GM12874 (cell line): ENCODE results near the gene SFRP2.

ENCODE experiments used
- TF ChIP-seq, protein P1 (sequence below): IDR thresholded peaks from 2 replicates; pipeline ENCODE4 v1.5.1; 2011; ENCODE audit warnings: low read depth, mild to moderate bottlenecking, control low read depth, low read length, moderate library complexity; ENCODE audit not compliant: insufficient read depth

The SFRP2 gene

GRCh38 chr4:153825126-153825525 lies 36.2 kb upstream of the SFRP2 start:
- TF ChIP-seq, protein P1, sequence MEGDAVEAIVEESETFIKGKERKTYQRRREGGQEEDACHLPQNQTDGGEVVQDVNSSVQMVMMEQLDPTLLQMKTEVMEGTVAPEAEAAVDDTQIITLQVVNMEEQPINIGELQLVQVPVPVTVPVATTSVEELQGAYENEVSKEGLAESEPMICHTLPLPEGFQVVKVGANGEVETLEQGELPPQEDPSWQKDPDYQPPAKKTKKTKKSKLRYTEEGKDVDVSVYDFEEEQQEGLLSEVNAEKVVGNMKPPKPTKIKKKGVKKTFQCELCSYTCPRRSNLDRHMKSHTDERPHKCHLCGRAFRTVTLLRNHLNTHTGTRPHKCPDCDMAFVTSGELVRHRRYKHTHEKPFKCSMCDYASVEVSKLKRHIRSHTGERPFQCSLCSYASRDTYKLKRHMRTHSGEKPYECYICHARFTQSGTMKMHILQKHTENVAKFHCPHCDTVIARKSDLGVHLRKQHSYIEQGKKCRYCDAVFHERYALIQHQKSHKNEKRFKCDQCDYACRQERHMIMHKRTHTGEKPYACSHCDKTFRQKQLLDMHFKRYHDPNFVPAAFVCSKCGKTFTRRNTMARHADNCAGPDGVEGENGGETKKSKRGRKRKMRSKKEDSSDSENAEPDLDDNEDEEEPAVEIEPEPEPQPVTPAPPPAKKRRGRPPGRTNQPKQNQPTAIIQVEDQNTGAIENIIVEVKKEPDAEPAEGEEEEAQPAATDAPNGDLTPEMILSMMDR = no peak

- TF ChIP-seq, protein P1 = no peak
Observed at GRCh38 chr4:153824501-153824900, 35.6 kb upstream of the SFRP2 start.

DNA sequence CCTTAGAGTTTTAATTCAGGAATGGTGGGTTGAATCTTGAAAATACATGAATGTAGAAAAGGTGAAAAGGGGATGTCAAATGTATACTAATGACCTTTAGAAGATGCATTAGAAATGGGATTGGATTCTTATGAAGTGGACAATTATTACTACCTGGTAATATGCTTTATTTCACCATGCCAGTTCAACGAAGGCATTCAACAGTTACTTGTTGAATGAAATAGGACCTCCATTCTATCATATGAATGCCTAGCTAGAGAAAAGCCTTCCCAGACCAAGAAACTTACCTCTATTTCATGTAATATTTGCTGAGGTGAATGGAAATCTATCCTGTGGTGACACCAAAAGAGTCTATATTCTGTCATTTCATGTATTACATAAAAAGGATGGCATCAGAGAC lies 34.6 kb upstream of the SFRP2 start:
- TF ChIP-seq, protein P1 = no peak

- TF ChIP-seq, protein P1 = no peak
Observed at GRCh38 chr4:153822316-153822715, 33.4 kb upstream of the SFRP2 start.

DNA sequence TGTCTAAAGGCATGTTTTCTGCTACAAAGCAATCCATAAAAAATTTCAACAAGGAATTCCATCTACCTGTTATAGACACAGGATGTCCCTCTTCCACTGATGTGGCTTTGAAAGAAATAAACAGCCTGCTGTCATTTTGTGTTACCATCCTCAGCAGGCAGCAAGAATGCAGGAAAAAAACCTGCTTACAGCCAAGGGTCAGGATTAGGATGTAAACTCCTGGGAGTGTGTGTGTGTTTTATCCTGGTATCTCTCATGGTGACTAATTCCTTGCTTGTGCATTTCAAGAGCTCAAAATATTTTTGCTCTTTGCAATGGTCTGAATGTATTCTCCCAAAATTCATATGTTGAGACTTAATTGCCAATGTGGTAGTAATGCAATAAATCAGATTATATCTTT lies 28.6 kb upstream of the SFRP2 start:
- TF ChIP-seq, protein P1 = no peak

DNA sequence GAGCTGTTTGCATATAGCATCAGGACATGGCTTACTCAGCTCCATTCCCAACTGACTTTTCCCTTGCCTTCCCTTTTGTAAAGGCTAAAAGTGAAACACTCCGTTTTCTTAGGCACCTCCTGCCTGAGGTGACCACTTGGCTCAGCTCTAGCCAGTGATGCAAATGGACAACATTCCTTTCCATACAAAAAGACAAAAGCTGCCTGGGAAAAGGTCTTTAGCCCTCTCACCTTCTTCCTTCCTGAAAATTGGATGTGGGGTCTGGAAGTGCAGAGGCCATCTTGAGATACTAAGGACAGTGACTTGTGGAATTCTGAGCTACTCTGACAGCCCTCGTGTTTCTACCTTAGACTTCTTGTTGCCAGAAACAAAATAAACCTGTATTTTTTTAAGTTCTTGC lies 27.7 kb upstream of the SFRP2 start:
- TF ChIP-seq, protein P1 = no peak

DNA sequence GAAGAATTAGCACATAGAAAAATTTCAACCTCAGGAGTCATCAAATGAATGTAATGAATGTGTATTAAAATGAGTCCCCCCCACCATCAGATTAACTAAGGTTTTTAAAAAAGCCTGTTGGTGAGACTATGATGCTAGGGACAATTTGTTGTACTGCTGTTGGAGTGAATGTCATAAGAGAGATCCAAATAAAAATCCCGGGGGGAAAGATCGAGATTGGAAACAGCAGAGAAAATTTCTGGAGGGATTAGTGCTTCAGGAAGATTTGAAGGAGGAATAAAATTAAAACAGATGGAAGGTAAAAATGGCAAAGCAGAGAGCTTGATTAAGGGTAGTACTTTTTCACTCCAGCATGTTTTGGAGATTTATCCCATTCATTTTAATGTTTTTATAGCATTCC lies 25.9 kb upstream of the SFRP2 start:
- TF ChIP-seq, protein P1 = no peak
